Transverse colon (tissue), 4 donors: Measurements from ENCODE around the gene CACNA1C. TPM values are rescaled to one million over a fixed set of nuclear protein-coding genes. Genes with fewer than 3 reads are reported as not detected.
A peak's percentile ranks its signal among the peaks of the same experiment; 100 is the strongest.

Source experiments
- DNase-seq: peaks from one replicate; pipeline ENCODE4 v3.0.0-alpha.2; 2019
- H3K27ac ChIP-seq, 4 donors: fragments of 200-600 bp; sonication (generic); 2 replicates each; pipeline ENCODE4 v1.5.1; 2016 to 2018; ENCODE audit warnings: inconsistent platforms in 4 of 4
- H3K27me3 ChIP-seq: fragments of 200-600 bp; sonication (generic); 2 replicates; pipeline ENCODE4 v1.5.1; 2017; ENCODE audit warnings: inconsistent platforms
- H3K36me3 ChIP-seq, 4 donors: fragments of 200-600 bp; sonication (generic); 2 replicates each; pipeline ENCODE4 v1.5.1; 2017 to 2019; ENCODE audit warnings: inconsistent platforms in 4 of 4
- H3K4me1 ChIP-seq, 4 donors: fragments of 200-600 bp; sonication (generic); 2 replicates each; pipeline ENCODE4 v1.5.1; 2017 to 2020; ENCODE audit warnings: inconsistent platforms in 4 of 4
- H3K4me3 ChIP-seq, 4 donors: fragments of 200-600 bp; sonication (generic); 1 replicate in 1 of 4; 2 replicates in 3 of 4; pipeline versions ENCODE4 v1.5.1 to v1.6.1; 2017 to 2019; ENCODE audit warnings: inconsistent platforms in 4 of 4
- H3K9me3 ChIP-seq, 2 donors: fragments of 200-600 bp; sonication (generic); 2 replicates each; pipeline ENCODE4 v1.5.1; 2017 to 2019; ENCODE audit warnings: inconsistent platforms in 2 of 2
- EP300 ChIP-seq: sonication (generic); formaldehyde crosslinking; IDR thresholded peaks from one replicate; pipeline ENCODE4 v1.6.1; 2017; ENCODE audit warnings: antibody characterized with exemption, low read depth
- POLR2A ChIP-seq: fragments of 450-650 bp; IDR thresholded peaks from one replicate; pipeline ENCODE4 v1.6.1; 2016; ENCODE audit warnings: antibody characterized with exemption, mild to moderate bottlenecking, moderate library complexity
- POLR2AphosphoS5 ChIP-seq, 3 donors: sonication (generic); formaldehyde crosslinking; IDR thresholded peaks; one replicate each; pipeline ENCODE4 v1.6.1; 2016; ENCODE audit warnings: antibody characterized with exemption in 3 of 3
- WGBS, 2 donors: methylation state at CpG; one replicate each; pipeline ENCODE4 v1.1.5; 2018; ENCODE audit warnings: low coverage in 1 of 2; 5-methylcytosine and 5-hydroxymethylcytosine counted together
- in situ Hi-C, 4 donors: fragments of 200-750 bp; cut with MboI; loops; one replicate each; pipeline versions ENCODE4 v1.15.0 to v1.15.1; 2017; ENCODE audit warnings: low sequenced_read_pairs in 3 of 4, low pct_ligation_motif_present in 1 of 4, low pct_unique_long_range_greater_than_20kb in 1 of 4
- intact Hi-C: fragments of 100-400 bp; cut with DNase I; formaldehyde crosslinking; loops from one replicate; pipeline ENCODE4 v1.15.1; 2023; ENCODE audit warnings: low total_unique reads
- total RNA-seq, 4 donors: library from RNA; depleted of rRNA; stranded (reverse); fragments of >200 nt; gene quantifications; one replicate each; pipeline ENCODE4 v1.1.0, GENCODE V29; 2016
- TF ChIP-seq, protein P1 (sequence below), 5 experiments: fragments of 200-600 bp in 3 of 5; fragments of 450-650 bp in 2 of 5; sonication (generic) in 3 of 5; IDR thresholded peaks; 1 replicate in 2 of 5; 2 replicates in 3 of 5; pipeline ENCODE4 v1.5.1; 2016 to 2017; ENCODE audit warnings: antibody characterized with exemption in 5 of 5, inconsistent platforms in 3 of 5, mild to moderate bottlenecking in 2 of 5, moderate library complexity in 1 of 5

Gene CACNA1C
- total RNA-seq, 4 donors from 2014 or later, result 18.8 to 35.2 (median 24.8) TPM

GRCh38 chr12:2312770-2313169 lies 260.0 kb downstream of the CACNA1C start:
- DNase-seq, result no peak
- Histone ChIP-seq H3K36me3 (no peaks in the 10 kb centered on the region), H3K27ac (no peak overlapping the region), H3K4me3 (no peak overlapping the region), H3K4me1 (peaks cover 0 to 14% (median 5%) of the 10 kb centered on the region in 4 donors), H3K27me3 (no peaks in the 10 kb centered on the region), H3K9me3 (no peaks in the 10 kb centered on the region)
- in situ Hi-C loops (no loop called here), intact Hi-C loops (no loop called here)
- 80 to 93% methylated on average over 1 of the region's 1 CpG for WGBS, 2 donors
- TF ChIP-seq POLR2A, result no peak
- no peak for TF ChIP-seq EP300
- TF ChIP-seq POLR2AphosphoS5 (IDR thresholded peaks at IDR 0.05), result no peak
- TF ChIP-seq, protein P1, sequence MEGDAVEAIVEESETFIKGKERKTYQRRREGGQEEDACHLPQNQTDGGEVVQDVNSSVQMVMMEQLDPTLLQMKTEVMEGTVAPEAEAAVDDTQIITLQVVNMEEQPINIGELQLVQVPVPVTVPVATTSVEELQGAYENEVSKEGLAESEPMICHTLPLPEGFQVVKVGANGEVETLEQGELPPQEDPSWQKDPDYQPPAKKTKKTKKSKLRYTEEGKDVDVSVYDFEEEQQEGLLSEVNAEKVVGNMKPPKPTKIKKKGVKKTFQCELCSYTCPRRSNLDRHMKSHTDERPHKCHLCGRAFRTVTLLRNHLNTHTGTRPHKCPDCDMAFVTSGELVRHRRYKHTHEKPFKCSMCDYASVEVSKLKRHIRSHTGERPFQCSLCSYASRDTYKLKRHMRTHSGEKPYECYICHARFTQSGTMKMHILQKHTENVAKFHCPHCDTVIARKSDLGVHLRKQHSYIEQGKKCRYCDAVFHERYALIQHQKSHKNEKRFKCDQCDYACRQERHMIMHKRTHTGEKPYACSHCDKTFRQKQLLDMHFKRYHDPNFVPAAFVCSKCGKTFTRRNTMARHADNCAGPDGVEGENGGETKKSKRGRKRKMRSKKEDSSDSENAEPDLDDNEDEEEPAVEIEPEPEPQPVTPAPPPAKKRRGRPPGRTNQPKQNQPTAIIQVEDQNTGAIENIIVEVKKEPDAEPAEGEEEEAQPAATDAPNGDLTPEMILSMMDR (IDR thresholded peaks at IDR 0.05), result no peak

DNA sequence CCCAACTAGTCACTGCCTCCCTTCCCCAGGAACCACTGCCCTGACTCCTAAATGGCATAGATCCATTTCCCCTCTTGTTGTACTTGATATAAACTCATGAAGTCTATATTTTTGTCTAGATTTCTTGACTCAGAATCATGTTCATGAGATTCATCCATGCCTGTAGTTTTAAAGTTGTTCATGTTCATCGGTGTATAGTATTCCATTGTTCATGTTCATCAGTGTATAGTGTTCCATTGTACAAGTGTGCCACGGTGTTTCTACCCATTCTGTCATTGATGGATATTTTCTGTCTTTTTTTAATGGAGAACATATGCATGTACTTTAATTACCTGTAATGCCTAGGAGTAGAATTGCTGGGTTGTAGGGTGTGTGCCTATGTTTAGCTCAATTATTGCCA lies 261.7 kb downstream of the CACNA1C start:
- intact Hi-C loops (no loop called here), in situ Hi-C loops (no loop called here)
- 50 to 92% methylated on average over 2 of the region's 2 CpGs for WGBS, 2 donors

DNA sequence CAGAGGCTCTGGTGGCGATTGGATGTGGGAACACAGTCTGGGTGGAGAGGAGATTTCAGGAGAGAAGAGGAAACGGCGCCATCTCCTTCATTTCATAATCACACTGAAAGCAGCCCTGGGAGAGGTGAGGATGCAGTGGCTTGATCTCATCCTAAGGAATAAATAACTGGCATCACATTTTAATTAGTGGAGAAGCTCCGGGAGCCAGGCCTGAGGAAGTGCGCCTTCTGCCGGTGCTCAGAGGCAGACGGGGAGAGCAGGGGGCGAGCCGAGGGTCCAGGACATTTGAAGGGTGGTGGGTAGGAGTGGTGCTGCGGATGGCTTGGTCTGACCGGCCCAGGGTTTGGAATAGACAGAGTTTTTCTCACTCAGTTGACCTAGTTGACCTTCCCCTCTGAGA lies 265.0 kb downstream of the CACNA1C start:
- no peak for DNase-seq
- Histone ChIP-seq H3K4me3 (no peak overlapping the region), H3K27me3 (no peaks in the 10 kb centered on the region), H3K4me1 (no peaks in the 10 kb centered on the region), H3K9me3 (no peaks in the 10 kb centered on the region), H3K36me3 (no peaks in the 10 kb centered on the region), H3K27ac (peak overlapping the region in 1 of 4 donors; percentile 37)
- in situ Hi-C loops, result no loop called here
- TF ChIP-seq EP300, result no peak
- TF ChIP-seq POLR2AphosphoS5 (IDR thresholded peaks at IDR 0.05), result no peak
- no peak for TF ChIP-seq POLR2A
- TF ChIP-seq, protein P1 (IDR thresholded peaks at IDR 0.05), result no peak
- intact Hi-C loops, result no loop called here
- 83 to 88% methylated on average over 5 to 11 of the region's 11 CpGs for WGBS, 2 donors

More for the DNA sequence above, 261.7 kb downstream of the CACNA1C start:
- no peaks in the 10 kb centered on the region for H3K36me3 ChIP-seq
- no peaks in the 10 kb centered on the region for H3K9me3 ChIP-seq
- peaks cover 0 to 14% (median 5%) of the 10 kb centered on the region in 4 donors for H3K4me1 ChIP-seq
- DNase-seq, result no peak
- TF ChIP-seq EP300, result no peak
- TF ChIP-seq, protein P1 (IDR thresholded peaks at IDR 0.05), result no peak
- no peak for TF ChIP-seq POLR2AphosphoS5 (IDR thresholded peaks at IDR 0.05)
- no peak for TF ChIP-seq POLR2A
- no peaks in the 10 kb centered on the region for H3K27me3 ChIP-seq
- H3K27ac ChIP-seq, result no peak overlapping the region
- no peak overlapping the region for H3K4me3 ChIP-seq

DNA sequence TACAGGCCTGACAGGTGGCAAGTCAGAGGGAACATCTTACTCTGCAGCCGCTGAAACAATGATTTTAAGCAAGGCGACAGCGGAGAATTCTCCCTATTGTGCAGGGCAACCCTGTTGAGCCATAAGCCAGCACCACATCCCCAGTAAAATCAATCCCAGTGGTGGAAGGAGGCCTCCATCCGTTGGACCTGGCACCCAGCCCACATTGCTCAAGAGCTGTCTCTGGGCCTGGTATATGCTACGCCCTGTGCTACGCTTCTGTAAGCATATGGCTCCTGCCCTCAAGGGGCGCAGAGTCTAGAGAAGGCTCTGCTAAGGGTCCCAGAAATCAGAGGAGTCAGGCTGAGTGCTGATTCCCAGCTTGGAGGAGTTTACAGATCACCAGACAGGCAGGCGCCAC lies 265.5 kb downstream of the CACNA1C start:
- DNase-seq, result no peak
- no peak for TF ChIP-seq EP300
- Histone ChIP-seq H3K4me3 (no peak overlapping the region), H3K9me3 (no peaks in the 10 kb centered on the region), H3K27ac (peak overlapping the region in 1 of 4 donors; percentile 37), H3K4me1 (peaks cover 0 to 2% (median under 1%) of the 10 kb centered on the region in 4 donors), H3K36me3 (no peaks in the 10 kb centered on the region), H3K27me3 (no peaks in the 10 kb centered on the region)
- intact Hi-C loops, result no loop called here
- WGBS, 2 donors, result 40 to 81% methylated on average over 2 to 8 of the region's 8 CpGs
- in situ Hi-C loops, result no loop called here

- peak overlapping the region in 1 of 4 donors; percentile 37 for H3K27ac ChIP-seq
- intact Hi-C loops (no loop called here), in situ Hi-C loops (no loop called here)
- no peaks in the 10 kb centered on the region for H3K27me3 ChIP-seq
- no peak overlapping the region for H3K4me3 ChIP-seq
- H3K36me3 ChIP-seq, result no peaks in the 10 kb centered on the region
- H3K4me1 ChIP-seq, result peaks cover 0 to 10% (median 7%) of the 10 kb centered on the region in 4 donors
- WGBS, 2 donors, result 92% methylated on average over 14 of the region's 14 CpGs; no CpG with 5 or more reads in 1 of the 2 donors
- H3K9me3 ChIP-seq, result no peaks in the 10 kb centered on the region
- no peak for DNase-seq
- TF ChIP-seq POLR2AphosphoS5 (IDR thresholded peaks at IDR 0.05) (no peak), EP300 (no peak), POLR2A (no peak)
- TF ChIP-seq, protein P1 (IDR thresholded peaks at IDR 0.05), result no peak
These were observed 266.3 kb downstream of the CACNA1C start for GRCh38 chr12:2319136-2319535.
